RKO (cell line): ENCODE data around the gene AREL1.
A peak's percentile ranks its signal among the peaks of the same experiment; 100 is the strongest.

ENCODE experiments used
- DNase-seq: peaks from one replicate; pipeline ENCODE4 v3.0.0-alpha.2; 2016; ENCODE audit warnings: low spot score

AREL1 gene

GRCh38 chr14:74697543-74697942 lies 15.3 kb downstream of the AREL1 start:
- DNase-seq = peak; percentile 80

DNA sequence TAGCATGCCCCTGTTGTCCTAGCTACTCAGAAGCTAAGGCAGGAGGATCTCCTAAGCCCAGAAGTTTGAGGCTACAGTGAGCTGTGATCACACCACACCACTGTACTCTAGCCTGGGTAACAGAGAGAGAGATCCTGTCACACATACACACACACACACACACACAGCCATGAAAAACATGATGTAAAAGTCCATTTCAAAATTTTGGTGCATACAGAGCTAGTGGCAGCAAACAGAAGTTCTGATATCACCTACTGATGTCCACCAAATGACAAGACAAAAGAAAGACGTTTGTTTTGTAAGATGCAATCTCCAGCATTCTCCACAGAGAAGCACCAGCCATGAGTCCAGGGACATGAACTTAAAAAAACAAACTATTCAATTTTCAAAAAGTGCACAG lies 15.9 kb downstream of the AREL1 start:
- no peak for DNase-seq

- DNase-seq = no peak
Observed at GRCh38 chr14:74695406-74695805, 17.5 kb downstream of the AREL1 start.

- DNase-seq = no peak
Observed at GRCh38 chr14:74693191-74693590, 19.7 kb downstream of the AREL1 start.

GRCh38 chr14:74691456-74691855 lies 21.4 kb downstream of the AREL1 start:
- no peak for DNase-seq

GRCh38 chr14:74685921-74686678 lies 26.8 kb downstream of the AREL1 start:
- DNase-seq = no peak

DNA sequence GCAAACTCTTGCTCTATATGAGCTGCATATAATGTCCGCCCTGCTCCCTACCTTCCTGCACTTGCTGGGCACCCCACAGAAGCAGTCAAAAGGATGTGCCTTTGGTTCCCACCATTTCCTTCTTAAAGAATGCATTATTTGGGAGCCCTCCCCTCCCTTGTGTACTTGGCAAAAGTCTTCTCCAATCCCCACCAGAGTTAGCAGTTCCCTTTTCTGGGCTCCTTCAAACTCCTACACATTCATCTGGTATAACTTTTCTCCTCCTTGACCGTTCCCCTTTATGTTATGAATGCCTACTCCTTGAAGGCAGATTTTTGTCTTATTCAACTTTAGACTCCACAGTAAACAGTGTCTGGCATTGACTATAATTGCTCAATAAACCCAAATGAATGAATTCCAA lies 27.8 kb downstream of the AREL1 start:
- no peak for DNase-seq

- no peak for DNase-seq
Observed at GRCh38 chr14:74684434-74684833, 28.4 kb downstream of the AREL1 start.

- no peak for DNase-seq
Observed at GRCh38 chr14:74683406-74683805, 29.5 kb downstream of the AREL1 start.

- no peak for DNase-seq
Observed at GRCh38 chr14:74682169-74682952, 30.5 kb downstream of the AREL1 start.

GRCh38 chr14:74675219-74675618 lies 37.7 kb downstream of the AREL1 start:
- DNase-seq = no peak

DNA sequence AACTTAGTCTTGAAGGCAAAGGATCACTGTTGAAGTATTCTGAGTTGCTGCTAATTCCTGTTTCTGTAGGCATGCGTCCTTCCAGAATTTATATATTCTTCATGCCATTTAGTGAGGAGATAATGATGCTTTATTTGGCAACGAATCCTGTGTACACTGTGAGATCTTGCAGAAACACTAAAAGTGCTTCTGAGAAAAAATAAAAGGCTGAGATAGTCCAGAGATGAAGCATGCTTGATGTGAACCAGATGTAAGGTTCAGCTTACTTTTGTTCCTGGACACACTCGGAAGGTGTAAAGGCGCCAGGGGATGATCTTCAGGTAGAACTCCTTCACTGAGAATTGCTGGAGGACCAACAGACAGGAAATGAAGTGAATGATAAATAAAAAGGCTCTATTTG lies 39.1 kb downstream of the AREL1 start:
- no peak for DNase-seq

- no peak for DNase-seq
Observed at GRCh38 chr14:74671789-74672188, 41.1 kb downstream of the AREL1 start.

GRCh38 chr14:74670726-74671411 lies 42.0 kb downstream of the AREL1 start:
- no peak for DNase-seq

- DNase-seq = no peak
Observed at GRCh38 chr14:74669846-74670245, 43.0 kb downstream of the AREL1 start.

DNA sequence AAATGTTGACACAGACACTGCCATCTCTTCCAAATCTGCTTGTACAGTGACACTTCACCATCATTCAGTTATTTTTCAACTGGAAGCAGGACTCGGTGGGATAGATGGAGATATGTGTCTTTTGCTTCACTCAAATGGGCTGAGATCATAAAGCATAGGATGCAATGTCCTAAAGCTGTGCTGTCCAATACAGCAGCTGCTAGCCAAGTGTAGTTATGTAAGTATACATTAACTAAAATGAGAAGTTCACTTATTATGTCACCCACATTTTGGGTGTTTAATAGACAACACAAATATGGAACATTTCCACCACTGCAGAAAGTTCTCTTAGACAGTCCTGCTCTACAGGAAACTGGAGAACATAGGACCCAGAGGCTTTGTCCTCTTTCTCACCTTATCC lies 43.6 kb downstream of the AREL1 start:
- DNase-seq = no peak

DNA sequence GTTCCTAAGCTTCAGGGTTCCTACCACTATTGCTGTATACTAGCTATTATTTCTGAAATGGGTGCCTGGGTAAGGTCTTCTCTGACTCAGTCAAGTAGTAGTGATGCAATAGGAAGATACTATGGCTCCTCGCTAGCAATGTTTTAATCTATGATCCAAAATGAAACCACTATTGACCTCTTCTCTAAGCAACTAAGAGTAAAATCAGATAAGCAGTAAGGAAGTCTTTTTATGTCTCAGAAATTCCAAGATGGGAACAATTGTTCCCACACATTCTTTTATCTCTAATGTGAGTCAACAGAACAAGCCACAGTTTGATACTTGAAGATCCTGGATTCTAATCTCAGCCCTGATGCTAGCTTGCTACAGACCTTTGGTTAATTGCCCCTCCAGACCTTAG lies 45.1 kb downstream of the AREL1 start:
- DNase-seq = no peak

DNA sequence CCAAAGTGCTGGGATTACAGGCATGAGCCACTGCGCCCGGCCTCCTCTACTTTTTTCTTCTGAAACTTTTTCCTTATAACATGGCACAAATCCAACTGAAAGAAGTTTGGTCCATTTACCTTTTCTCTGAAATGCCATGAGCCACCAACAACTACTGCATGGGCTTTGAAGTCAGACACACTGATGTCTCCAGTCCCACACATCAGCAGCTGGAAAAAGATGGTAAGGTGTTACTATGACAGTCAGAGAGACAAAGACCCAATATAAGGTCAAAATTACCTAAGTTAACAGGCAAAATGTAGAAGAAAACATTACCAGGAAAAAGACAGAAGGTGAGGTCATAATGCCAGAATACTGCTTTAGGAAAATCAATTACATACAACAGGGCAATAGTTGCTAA lies 48.2 kb downstream of the AREL1 start:
- no peak for DNase-seq

DNA sequence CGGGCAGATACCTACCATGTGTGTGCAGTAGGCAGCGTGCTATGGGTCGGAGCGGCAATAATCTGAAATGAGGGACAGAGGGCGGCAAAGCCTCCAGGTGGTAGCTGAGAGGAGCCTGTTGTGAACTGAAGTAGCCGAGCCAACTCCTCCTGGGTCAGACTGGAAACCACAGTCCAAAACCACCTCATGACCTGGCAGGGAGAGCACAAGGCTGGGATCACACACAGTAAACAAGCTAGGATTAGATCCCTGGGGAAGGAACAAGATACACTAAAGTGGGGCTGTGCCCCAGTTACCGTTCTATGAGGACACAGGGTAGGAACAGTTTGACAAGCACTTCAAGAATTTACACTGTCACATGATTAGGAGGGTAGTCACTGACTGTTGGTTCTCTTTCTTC lies 49.0 kb downstream of the AREL1 start:
- no peak for DNase-seq

DNA sequence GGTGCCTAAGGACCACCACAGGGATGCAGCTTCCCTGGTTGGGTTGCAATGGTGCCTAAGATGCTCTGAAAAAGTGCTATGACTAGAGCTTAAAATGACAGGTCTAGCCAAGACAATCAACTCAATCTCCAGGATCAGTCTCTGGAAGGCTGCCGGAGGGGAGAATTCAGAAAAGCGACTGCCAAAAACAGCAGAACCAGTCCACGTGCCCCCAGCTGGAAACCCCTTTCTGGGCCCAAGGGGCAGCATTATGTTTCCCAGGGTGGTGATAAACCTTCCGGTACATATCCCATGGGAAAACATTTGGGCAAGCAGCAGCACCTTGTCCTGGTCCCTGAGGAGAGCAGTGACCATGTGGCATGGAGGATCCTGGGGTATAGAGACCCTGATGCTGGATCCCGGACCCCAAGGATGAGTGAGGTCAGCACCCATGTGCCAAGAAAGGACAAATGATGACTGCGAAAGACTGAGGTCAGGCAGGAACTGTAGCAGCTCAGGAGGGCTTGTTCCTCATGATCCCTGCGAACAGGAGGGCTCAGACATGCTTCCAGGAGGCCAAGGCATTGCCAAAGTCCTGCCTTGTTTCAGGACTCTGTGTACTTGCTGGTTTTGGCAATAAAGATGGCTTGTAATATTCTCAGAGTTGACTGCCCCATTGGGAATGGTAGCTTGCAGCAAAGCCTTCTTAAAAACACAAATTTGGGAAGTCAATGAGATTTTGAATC lies 51.0 kb downstream of the AREL1 start:
- DNase-seq = no peak

DNA sequence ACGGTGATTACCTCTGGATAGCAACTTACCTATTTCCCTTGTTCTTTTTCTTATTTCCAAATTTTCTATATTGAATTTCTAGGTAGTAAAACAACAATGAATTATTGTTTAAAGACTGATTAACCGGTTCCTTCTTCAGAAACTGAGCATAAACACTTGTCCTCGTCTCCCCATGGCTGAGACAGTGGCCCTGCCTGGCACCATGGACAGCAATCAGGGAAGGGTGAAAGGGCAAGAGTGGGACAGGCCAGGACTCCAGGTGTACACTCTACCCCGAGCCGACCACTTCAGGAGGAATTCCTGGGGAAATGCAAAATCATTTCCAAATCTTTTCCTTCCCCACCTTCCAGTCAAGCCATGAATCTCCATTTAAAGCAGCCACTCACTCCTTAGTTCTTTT lies 52.0 kb downstream of the AREL1 start:
- DNase-seq = no peak

DNA sequence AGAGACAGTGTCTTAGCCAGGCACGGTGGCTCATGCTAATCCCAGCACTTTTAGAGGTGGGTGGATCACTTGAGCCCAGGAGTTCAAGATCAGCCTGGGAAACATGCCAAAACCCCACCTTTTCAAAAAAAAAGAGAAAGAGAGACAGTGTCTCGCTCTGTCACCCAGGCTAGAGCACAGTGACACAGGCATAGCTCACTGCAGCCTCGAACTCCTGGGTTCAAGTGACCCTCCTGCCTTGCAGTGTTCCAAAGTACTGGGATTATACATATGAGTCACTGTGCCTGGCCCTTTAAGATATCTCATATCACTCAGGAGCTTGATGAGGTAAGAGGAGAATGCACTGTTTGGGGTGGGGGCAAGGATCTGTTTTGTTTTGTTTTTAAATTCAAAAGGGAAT lies 52.7 kb downstream of the AREL1 start:
- no peak for DNase-seq
